Measurements from ENCODE around the gene CALCOCO1.
"Not testable (repeated sequence)": the region's sequence is repeated elsewhere in the genome, so short reads cannot be mapped to it uniquely, and the experiment has no call there.

The CALCOCO1 gene

GRCh38 chr12:53727310-53728041 lies at the start of gene CALCOCO1:
Gene CALCOCO1 (minus strand): TSS chr12:53727452. CDS start chr12:53725242, 2,210 bp downstream.
- peak; percentile 96 for DNase-seq (ENCODE audit: low read depth, low spot score)

DNA sequence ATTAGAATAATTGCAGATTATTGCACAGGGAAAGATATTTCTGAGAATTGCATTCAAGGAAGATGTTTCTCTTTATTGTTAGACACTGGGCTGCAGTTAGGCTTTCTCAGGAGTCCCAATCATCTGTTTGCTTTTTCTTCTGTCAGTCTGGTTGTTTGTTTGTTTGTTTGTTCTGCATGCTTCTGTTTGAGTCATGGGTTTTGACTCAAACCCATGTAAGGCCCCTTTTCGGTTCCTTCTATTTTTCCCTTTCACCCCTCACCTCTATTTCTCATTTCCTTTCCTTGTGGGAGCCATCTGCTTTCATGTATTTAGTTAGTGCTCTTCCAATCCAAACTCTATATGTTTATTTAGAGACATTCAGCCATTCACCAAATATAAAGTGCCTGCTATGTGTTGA lies 49.6 kb upstream of the CALCOCO1 start:
- DNase-seq (ENCODE audit: low read depth, low spot score), result no peak

GRCh38 chr12:53775478-53776145 lies 48.4 kb upstream of the CALCOCO1 start:
- DNase-seq (ENCODE audit: low read depth, low spot score), result no peak

GRCh38 chr12:53770281-53770680 lies 43.0 kb upstream of the CALCOCO1 start:
- no peak for DNase-seq (ENCODE audit: low read depth, low spot score)

- no peak for DNase-seq (ENCODE audit: low read depth, low spot score)
Measured at GRCh38 chr12:53768976-53769375, 41.7 kb upstream of the CALCOCO1 start.

DNA sequence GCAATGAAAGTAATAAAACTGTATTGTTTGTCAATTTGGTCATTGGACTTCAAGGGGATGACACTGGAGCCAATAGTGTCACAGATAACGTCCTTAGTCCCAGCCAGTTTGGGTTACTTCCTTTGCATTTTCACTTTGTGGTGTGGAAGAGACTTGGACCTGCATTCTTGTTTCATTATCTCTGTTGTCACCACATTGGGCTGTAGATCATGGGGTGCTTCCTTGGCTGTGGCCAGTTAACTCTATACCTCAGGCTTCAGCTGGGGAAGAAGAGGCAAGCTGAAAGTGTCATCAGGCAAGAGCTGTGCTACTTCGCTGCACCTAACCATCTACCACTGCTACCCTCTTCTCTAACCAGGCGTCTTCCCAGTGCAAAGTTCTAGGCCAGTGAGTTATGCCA lies 39.6 kb upstream of the CALCOCO1 start:
- DNase-seq (ENCODE audit: low read depth, low spot score), result no peak

- no peak for DNase-seq (ENCODE audit: low read depth, low spot score)
Measured at GRCh38 chr12:53765891-53766290, 38.6 kb upstream of the CALCOCO1 start.

DNA sequence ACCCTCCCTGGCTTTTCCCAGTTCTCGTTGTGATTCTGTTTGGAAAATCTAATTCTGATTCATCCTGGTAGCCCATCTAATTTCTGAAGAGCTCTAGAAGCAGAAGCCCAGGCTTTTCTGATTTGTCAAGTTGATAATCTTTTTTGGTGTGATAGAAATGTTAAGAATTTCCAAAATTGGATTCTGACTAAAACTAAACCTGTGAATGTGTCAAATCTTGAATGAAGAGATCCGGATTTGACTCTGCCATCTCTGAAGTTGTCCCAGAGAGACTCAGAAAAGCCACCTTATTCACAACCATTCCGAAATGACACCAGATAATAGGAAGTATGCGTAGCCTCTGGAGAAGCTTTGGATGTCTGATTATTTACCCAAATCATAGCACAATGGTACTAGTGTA lies 37.4 kb upstream of the CALCOCO1 start:
- no peak for DNase-seq (ENCODE audit: low read depth, low spot score)

- not testable (repeated sequence) for DNase-seq (ENCODE audit: low read depth, low spot score)
Measured at GRCh38 chr12:53762793-53763192, 35.5 kb upstream of the CALCOCO1 start.

GRCh38 chr12:53761306-53761705 lies 34.1 kb upstream of the CALCOCO1 start:
- no peak for DNase-seq (ENCODE audit: low read depth, low spot score)

GRCh38 chr12:53759261-53759660 lies 32.0 kb upstream of the CALCOCO1 start:
- no peak for DNase-seq (ENCODE audit: low read depth, low spot score)

GRCh38 chr12:53758730-53759103 lies 31.5 kb upstream of the CALCOCO1 start:
- DNase-seq (ENCODE audit: low read depth, low spot score), result no peak

DNA sequence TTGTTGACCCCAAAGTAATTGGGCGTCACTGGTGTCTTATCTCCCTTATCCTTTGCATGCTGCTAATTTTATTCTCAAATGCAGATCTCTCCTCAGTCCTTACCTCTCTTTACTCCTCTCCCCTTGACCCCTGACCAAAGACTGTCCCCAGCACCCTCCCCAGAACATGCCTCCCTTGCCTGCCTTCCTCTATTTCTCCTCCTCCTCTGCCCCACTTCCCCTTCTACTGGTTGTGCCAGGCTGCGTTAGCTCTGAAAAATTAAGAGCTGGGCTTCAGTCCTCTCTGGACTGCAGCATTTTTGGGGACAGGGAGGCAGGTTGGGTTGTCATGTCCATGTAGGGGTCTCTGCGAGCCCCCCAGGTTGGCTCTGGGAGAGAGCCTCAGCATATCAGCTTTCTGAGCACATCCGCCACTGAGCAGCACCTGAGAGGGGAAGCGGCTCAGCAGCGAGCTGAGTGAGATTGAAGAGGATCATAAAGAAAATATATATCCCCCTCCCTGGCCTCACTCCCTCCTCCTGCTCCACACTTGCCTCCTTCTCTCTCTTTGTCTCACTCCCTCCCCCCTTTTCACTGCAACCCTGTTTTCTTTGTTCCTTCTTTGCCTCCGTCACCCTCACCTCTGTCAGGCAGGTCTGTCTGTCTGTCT lies 31.0 kb upstream of the CALCOCO1 start:
- no peak for DNase-seq (ENCODE audit: low read depth, low spot score)

DNA sequence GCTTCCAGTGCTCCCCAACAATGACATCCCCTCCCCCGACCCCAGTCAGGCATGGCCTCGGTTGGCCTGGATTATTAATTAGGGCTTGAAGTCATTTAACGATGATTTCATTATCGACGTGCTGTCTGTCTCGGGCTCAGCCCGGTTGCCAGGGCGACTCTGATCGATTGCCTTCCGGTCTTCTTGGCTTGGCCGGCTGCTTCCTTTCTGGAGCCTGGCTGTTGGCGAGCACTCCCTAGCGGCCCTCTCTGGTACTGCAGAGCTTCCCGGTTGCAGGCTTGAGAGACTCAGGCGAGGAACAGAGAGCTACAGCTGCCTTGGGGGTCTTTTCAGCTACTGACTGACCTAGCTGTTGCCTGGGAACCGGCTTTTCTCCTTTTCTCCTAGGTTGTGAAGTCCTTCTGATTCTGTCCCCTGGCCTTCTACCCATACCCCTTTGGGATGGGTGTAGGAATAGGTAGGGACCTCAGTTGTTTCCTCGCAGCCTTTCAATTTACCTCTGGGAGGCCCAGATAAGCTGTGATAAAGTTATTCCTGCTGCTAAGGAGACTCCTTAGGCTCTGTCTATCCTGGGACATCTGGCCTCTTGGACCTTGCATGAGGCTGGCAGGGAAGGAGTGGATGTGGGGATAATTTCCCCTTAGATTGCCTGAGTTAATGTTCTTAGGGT lies 30.0 kb upstream of the CALCOCO1 start:
- peak; percentile 78 for DNase-seq (ENCODE audit: low read depth, low spot score)

- no peak for DNase-seq (ENCODE audit: low read depth, low spot score)
Measured at GRCh38 chr12:53756300-53757100, 29.2 kb upstream of the CALCOCO1 start.

DNA sequence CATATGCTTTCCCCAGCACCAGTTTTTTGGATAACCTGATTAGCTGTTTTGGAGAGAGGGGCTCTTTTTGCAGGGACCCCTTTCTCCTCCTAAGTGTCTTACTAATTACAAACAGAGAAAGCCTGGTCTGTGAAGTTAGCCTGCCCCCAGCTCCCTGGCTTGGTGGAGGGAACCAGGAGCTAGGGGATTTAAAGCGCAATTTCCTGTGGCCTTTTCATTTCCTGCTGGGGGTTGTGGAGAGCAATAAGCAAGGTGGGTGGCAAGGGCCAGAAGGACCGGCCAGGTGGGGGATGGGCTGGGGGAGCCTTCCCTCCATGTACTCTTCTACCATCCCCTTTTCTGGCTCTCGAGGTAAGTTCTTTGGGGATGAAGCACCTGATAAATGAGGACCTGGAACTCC lies 28.6 kb upstream of the CALCOCO1 start:
- DNase-seq (ENCODE audit: low read depth, low spot score), result no peak

DNA sequence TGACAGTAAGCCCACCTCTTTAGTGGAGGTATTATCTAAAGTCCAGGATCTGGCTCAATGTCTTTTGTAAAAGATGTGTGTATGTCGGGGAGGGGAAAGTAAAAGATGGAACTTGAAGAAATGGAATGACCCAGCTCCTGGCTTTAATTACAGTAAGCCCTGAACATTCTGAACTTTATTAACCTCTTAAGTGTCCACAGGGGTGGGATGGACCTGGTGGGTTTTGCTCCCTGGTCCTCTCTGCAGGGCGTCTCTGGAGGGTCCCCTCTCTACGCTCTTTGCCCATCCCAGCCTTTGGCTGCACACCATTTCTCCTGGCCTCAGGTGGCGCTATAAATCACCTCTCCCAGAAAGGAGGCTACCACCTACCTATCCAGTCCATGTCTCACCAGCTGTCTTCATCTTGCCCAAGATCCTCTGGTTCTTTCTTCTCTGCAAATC lies 28.2 kb upstream of the CALCOCO1 start:
- no peak for DNase-seq (ENCODE audit: low read depth, low spot score)

GRCh38 chr12:53754633-53755264 lies 27.5 kb upstream of the CALCOCO1 start:
- no peak for DNase-seq (ENCODE audit: low read depth, low spot score)

DNA sequence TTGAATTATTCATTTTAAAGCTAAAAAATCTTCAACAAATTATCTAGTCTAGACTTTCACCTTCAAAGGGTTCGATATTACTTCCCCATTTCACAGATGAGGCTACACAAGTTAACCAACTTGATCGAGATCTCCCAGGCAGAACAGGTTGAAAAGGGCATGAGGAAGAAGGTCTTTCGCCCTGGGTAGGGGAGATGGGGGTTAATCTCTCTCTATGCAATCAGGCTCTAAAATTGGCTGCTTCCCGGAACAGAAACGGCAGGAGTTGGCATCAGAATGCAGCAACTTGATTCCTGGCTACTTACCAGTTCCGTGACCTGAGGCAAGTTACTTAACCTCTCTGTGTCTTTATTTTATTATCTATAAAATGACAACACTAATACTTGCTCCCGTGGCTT lies 26.9 kb upstream of the CALCOCO1 start:
- DNase-seq (ENCODE audit: low read depth, low spot score), result no peak

DNA sequence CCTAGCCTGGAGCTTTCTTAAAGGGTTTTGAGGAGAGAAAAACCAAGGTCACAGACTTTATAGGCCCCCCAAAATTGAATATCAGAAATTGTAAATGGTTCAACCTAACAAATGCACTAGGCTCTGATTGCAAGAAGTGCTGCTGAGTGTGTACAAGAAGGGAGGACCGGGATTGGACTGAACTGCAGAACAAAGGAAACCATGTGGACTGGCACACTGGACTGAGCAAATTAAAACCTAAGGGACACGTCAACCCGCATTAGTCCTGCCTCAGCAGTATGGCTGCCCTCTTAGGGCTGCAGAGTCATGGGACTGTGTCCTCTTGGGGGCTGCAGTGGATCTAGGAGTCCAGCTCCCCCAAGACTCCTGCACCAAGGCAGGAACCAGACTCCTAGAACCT lies 25.4 kb upstream of the CALCOCO1 start:
- DNase-seq (ENCODE audit: low read depth, low spot score), result no peak

GRCh38 chr12:53752192-53752601 lies 24.9 kb upstream of the CALCOCO1 start:
- DNase-seq (ENCODE audit: low read depth, low spot score), result no peak
